OCI-LY7 (cell line): ENCODE data around the gene IL12B.

Experiments used
- CTCF ChIP-seq: fragments of 200-600 bp; sonication (generic); conservative IDR thresholded peaks from 2 replicates; pipeline ENCODE4 v1.5.1; 2014; ENCODE audit warnings: mild to moderate bottlenecking, antibody characterized with exemption, low read length, moderate library complexity, mixed read lengths
- EZH2phosphoT487 ChIP-seq: fragments of 200-600 bp; sonication (generic); IDR thresholded peaks from 2 replicates; pipeline ENCODE4 v1.6.1; 2018; ENCODE audit warnings: low read depth, borderline replicate concordance, mild to moderate bottlenecking, mixed run types, antibody characterized with exemption, low read length, moderate library complexity, mixed read lengths

- TF ChIP-seq CTCF (no peak), EZH2phosphoT487 (no peak)
Observed at GRCh38 chr5:159353661-159354252, 23.5 kb upstream of the IL12B start.
